GM18498 (cell line): ENCODE results near the gene GNAQ.

Experiments
- ATAC-seq: cut with Tn5 transposase; IDR thresholded peaks from one replicate; pipeline ENCODE4 v1.9.1; 2021; ENCODE audit warnings: mild to moderate bottlenecking, moderate library complexity; ENCODE audit not compliant: unreplicated experiment

GNAQ gene

GRCh38 chr9:77949751-77950436 is 81.7 kb downstream of the GNAQ start:
- ATAC-seq = no peak

GRCh38 chr9:77947651-77948050 is 84.0 kb downstream of the GNAQ start:
- no peak for ATAC-seq

- no peak for ATAC-seq
Observed at GRCh38 chr9:77946969-77947620, 84.5 kb downstream of the GNAQ start.

- no peak for ATAC-seq
Observed at GRCh38 chr9:77946296-77946695, 85.3 kb downstream of the GNAQ start.

GRCh38 chr9:77945798-77946197 is 85.8 kb downstream of the GNAQ start:
- ATAC-seq = no peak

GRCh38 chr9:77944556-77945243 is 86.9 kb downstream of the GNAQ start:
- no peak for ATAC-seq

- no peak for ATAC-seq
Observed at GRCh38 chr9:77943057-77943456, 88.6 kb downstream of the GNAQ start.

GRCh38 chr9:77939149-77939668 is 92.4 kb downstream of the GNAQ start:
- no peak for ATAC-seq

GRCh38 chr9:77938163-77938562 is 93.4 kb downstream of the GNAQ start:
- ATAC-seq = no peak

- no peak for ATAC-seq
Observed at GRCh38 chr9:77935974-77936373, 95.6 kb downstream of the GNAQ start.

GRCh38 chr9:77935211-77935610 is 96.4 kb downstream of the GNAQ start:
- no peak for ATAC-seq

- no peak for ATAC-seq
Observed at GRCh38 chr9:77933976-77934375, 97.6 kb downstream of the GNAQ start.

GRCh38 chr9:77933019-77933418 is 98.6 kb downstream of the GNAQ start:
- no peak for ATAC-seq

GRCh38 chr9:77929942-77930341 is 101.7 kb downstream of the GNAQ start:
- no peak for ATAC-seq

- no peak for ATAC-seq
Observed at GRCh38 chr9:77927265-77927664, 104.3 kb downstream of the GNAQ start.

- ATAC-seq = no peak
Observed at GRCh38 chr9:77926371-77926878, 105.2 kb downstream of the GNAQ start.

GRCh38 chr9:77922591-77922990 is 109.0 kb downstream of the GNAQ start:
- ATAC-seq = no peak

GRCh38 chr9:77917800-77918199 is 113.8 kb downstream of the GNAQ start:
- ATAC-seq = no peak

- no peak for ATAC-seq
Observed at GRCh38 chr9:77916820-77917219, 114.8 kb downstream of the GNAQ start.

- ATAC-seq = peak; percentile 66
Observed at GRCh38 chr9:77916410-77916819, 115.2 kb downstream of the GNAQ start.

- ATAC-seq = no peak
Observed at GRCh38 chr9:77915744-77916143, 115.9 kb downstream of the GNAQ start.
